Measurements from ENCODE around the gene PDZD2.

PDZD2 gene

GRCh38 chr5:32088214-32088613 is 449.3 kb downstream of the PDZD2 start:
- no peak for DNase-seq

DNA sequence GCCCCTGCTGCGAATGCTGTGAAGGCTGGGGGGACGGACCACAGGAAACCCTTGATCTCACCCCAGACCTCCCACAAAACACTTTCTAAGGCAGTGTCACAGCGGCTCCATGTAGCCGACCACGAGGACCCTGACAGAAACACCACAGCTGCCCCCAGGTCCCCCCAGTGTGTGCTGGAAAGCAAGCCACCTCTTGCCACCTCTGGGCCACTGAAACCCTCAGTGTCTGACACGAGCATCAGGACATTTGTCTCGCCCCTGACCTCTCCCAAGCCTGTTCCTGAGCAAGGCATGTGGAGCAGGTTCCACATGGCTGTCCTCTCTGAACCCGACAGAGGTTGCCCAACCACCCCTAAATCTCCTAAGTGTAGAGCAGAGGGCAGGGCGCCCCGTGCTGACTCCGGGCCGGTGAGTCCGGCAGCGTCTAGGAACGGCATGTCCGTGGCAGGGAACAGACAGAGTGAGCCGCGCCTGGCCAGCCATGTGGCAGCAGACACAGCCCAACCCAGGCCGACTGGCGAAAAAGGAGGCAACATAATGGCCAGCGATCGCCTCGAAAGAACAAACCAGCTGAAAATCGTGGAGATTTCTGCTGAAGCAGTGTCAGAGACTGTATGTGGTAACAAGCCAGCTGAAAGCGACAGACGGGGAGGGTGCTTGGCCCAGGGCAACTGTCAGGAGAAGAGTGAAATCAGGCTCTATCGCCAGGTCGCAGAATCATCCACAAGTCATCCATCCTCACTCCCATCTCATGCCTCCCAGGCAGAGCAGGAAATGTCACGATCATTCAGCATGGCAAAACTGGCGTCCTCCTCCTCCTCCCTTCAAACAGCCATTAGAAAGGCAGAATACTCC is 450.4 kb downstream of the PDZD2 start:
- no peak for DNase-seq

- DNase-seq, result no peak
Measured at GRCh38 chr5:32090026-32090754, 451.3 kb downstream of the PDZD2 start.

DNA sequence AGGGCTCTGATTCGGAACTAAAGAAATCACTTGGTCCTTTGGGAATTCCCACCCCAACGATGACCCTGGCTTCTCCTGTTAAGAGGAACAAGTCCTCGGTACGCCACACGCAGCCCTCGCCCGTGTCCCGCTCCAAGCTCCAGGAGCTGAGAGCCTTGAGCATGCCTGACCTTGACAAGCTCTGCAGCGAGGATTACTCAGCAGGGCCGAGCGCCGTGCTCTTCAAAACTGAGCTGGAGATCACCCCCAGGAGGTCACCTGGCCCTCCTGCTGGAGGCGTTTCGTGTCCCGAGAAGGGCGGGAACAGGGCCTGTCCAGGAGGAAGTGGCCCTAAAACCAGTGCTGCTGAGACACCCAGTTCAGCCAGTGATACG is 451.8 kb downstream of the PDZD2 start:
- DNase-seq, result no peak

DNA sequence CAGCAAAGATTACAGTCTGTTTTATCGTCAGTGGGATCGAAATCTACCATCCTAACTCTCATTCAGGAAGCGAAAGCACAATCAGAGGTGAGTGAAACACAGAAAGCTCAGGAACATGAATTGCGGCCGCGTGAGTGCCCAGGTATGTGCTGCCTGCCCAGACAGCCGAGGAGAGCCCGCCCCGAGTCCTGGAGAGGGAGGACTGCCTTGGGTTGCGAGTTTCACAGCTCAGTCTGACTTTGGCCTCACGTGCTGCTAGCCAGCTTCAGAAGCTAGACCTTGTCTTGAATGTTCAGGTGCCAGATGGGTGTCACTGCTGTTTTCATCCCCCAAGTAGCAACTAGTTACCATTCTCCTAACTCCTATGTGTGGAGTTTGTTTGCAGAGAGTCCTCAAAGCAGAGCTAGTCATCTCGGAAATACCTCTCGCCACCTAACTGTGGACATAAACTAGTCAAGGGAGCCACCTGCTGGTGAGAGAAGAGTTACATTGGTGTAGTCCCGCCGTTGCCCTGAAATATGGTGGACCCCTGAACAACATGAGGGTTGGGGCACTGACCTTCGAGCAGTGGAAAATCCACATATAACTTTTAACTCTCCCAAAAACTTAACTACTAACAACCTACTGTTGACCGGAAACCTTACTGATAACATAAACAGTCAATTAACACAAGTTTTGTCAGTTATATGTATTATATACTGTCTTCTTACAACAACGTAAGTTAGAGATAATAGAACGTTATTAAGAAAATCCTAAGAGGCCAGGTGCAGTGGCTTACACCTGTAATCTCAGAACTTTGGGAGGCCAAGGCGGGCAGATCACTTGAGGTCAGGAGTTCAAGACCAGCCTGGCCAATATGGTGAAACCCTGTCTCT is 454.2 kb downstream of the PDZD2 start:
- DNase-seq, result peak; percentile 62

- DNase-seq, result no peak
Measured at GRCh38 chr5:32094691-32095090, 455.8 kb downstream of the PDZD2 start.

GRCh38 chr5:32095261-32095671 is 456.3 kb downstream of the PDZD2 start:
- no peak for DNase-seq

DNA sequence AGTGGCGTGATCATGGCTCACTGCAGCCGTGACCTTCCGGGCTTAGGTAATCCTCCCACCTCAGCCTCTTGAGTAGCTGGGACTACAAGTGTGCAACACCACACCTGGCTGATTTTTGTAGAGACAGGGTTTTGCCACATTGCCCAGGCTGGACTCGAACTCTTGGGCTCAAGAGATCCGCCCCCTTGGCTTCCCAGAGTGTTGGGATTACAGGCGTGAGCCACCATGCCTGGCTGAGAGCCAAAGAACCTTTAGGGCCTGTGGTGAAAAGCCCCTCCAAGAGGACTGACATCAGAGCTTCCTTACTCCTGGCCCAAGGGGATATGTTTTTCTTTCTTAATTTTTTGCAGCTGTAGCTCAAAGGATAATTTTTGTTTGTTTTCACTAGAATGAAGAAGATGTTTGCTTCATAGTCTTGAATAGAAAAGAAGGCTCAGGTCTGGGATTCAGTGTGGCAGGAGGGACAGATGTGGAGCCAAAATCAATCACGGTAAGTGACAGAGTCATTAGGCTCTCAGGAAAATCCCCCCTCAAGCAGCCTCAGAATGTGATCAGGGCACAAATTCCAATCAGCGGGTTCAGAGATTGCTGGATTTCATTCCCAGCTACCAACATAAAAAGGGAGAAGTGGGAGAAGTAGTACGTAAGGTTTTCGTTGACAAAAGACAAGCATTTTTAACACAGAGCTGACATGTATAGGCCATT is 458.1 kb downstream of the PDZD2 start:
- no peak for DNase-seq

GRCh38 chr5:32098291-32098690 is 459.4 kb downstream of the PDZD2 start:
- no peak for DNase-seq

- DNase-seq, result no peak
Measured at GRCh38 chr5:32098890-32099310, 460.0 kb downstream of the PDZD2 start.

- no peak for DNase-seq
Measured at GRCh38 chr5:32099486-32100035, 460.6 kb downstream of the PDZD2 start.

DNA sequence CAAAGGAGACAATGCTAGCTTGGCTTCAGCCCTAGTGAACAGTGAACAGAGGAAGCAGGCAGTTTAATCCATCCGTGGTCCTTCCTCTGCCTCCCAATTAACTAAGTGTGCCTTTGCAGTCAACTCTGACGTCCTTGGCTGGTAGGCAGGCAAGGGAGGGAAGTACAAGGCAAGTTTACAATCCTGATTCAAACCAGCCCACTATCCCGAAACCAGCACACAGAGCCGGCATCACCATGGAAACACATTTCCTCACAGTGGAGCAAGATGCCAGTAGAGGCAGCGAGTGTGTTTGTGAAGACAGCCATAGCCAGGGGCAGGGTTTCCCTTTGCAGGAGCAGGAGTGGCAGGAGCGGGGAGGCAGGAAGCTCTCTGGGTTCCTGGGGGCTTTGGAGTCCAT is 461.3 kb downstream of the PDZD2 start:
- DNase-seq, result no peak

- DNase-seq, result no peak
Measured at GRCh38 chr5:32100691-32101302, 461.9 kb downstream of the PDZD2 start.

DNA sequence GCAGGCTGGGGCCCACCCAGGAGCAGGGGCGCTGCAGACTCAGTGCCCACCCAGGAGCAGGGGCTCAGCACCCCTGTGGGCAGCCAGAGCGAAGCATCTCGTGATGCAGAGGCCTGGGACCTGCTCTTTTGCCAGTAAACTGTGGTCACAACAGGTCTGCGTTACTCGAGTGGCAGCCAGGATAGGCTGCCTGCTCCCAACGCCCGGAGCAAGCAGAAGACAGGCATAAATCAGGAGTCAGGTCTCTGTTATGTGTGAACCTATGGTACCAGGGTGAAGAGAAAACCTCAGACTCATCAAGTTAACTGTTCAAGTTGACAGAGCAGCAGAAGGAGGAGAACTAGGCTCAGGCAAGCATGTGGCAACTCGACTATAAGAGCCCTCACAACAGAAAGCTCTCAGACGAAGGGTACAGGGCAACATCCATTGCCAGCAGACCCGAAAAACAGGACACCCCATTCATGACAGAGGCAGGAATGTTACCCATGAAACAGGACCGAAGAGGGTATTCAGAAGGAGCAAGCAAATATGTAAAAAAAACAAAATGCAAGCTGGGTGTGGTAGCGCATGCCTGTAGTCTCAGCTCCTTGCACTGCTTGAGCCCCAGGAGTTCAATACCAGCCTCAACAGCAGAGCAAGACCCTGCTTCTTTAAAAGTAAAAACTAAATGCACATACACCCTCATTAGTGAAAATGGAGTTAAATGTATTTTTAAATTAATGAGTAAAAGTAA is 463.5 kb downstream of the PDZD2 start:
- DNase-seq, result no peak

GRCh38 chr5:32103521-32103920 is 464.6 kb downstream of the PDZD2 start:
- DNase-seq, result no peak

GRCh38 chr5:32107291-32107690 is 468.4 kb downstream of the PDZD2 start:
- no peak for DNase-seq

DNA sequence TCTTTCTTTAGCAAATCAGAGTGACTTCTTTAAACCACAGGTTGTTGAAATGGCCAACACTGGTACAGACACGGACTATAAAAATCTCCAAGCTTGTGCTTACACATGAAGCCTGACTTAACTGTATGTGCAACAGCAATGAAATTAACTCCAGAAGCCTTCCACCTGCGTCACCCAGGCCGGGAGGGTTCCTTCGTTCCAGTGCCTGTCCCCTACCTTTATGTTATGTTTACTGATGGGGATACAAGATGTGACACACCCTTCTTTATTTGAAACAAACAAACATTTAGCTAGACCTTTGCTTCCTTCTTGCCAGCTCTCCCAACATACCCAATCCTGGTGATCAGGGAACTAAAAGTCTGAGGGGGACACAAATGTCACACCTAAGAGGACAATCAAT is 469.2 kb downstream of the PDZD2 start:
- DNase-seq, result no peak

DNA sequence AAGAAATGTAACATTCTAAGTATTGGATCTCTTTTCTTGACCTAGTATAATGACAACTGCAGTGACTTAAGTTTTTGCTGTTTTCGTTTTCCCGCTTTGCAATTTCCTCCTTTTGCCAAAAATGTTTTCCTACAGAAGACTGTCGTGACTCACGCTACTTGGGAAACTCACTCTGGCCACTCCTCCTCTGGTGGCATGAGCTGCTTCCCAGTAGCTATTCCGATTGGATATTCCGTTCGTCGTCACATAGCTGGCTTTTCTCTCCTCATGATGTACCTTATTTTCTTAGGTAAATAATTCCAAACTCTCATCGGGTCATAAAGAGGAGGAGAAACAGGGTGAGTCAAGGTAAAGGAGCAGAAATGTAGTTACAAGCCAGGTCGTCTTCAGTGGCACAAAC is 470.3 kb downstream of the PDZD2 start:
- DNase-seq, result no peak

- no peak for DNase-seq
Measured at GRCh38 chr5:32110111-32110696, 471.3 kb downstream of the PDZD2 start.

DNA sequence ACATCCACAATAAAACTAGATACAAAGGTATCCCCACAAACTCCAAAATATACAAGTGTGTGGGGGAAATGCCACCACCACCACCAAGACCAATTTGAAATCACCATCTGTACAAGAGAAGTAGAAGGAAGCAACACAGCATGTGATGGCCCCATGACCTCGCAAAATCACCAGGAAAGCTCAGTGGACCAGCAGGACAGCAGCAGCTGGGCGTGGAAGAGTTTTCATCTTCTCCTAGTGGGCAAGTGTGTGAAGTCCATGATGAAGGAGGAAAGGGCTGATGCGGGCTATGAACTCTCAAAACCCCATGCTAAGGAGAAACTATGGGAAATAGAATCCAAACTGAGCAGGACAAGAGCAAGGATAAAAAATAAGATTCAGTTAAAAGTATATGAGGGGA is 477.1 kb downstream of the PDZD2 start:
- no peak for DNase-seq
